Neural progenitor cell (in vitro differentiated cells): ENCODE measurements around the gene KDF1. TPM values are rescaled to one million over a fixed set of nuclear protein-coding genes. Genes with fewer than 3 reads are reported as not detected.

Experiments
- DNase-seq: peaks from one replicate; pipeline ENCODE4 v3.0.0-alpha.2; 2016; ENCODE audit warnings: low spot score
- H2AFZ ChIP-seq: fragments of 200-600 bp; sonication (generic); replicated peaks from 2 replicates; pipeline ENCODE4 v1.6.1; 2016; ENCODE audit warnings: antibody characterized with exemption
- H3F3A ChIP-seq: fragments of 200-600 bp; sonication (generic); 2 replicates; pipeline ENCODE4 v1.6.1; 2016; ENCODE audit warnings: antibody characterized with exemption, low read depth
- H3K27ac ChIP-seq: fragments of 200-600 bp; sonication (generic); 2 replicates; pipeline ENCODE4 v1.5.1; 2016; ENCODE audit warnings: mild to moderate bottlenecking
- H3K27me3 ChIP-seq: fragments of 200-600 bp; sonication (generic); 2 replicates; pipeline ENCODE4 v1.6.1; 2016; ENCODE audit warnings: mild to moderate bottlenecking, moderate library complexity
- H3K36me3 ChIP-seq: fragments of 200-600 bp; sonication (generic); 2 replicates; pipeline ENCODE4 v1.5.1; 2016
- H3K4me1 ChIP-seq: fragments of 200-600 bp; sonication (generic); 2 replicates; pipeline ENCODE4 v1.6.1; 2016; ENCODE audit warnings: mixed run types
- H3K4me2 ChIP-seq: fragments of 200-600 bp; sonication (generic); 2 replicates; pipeline ENCODE4 v1.6.1; 2016
- H3K4me3 ChIP-seq: fragments of 200-600 bp; sonication (generic); 2 replicates; pipeline ENCODE4 v1.5.1; 2016
- H3K79me2 ChIP-seq: fragments of 200-600 bp; sonication (generic); 2 replicates; pipeline ENCODE4 v1.6.1; 2016; ENCODE audit warnings: low read depth
- H3K9ac ChIP-seq: fragments of 200-600 bp; sonication (generic); 2 replicates; pipeline ENCODE4 v1.6.1; 2016
- H3K9me3 ChIP-seq: fragments of 200-600 bp; sonication (generic); 2 replicates; pipeline ENCODE4 v1.5.1; 2016; ENCODE audit warnings: low read depth
- H4K20me1 ChIP-seq: fragments of 200-600 bp; sonication (generic); 2 replicates; pipeline ENCODE4 v1.6.1; 2016; ENCODE audit warnings: low read depth
- H3K27ac Mint-ChIP-seq: 3 replicates; pipeline ENCODE4 v1.8.0; 2021; ENCODE audit warnings: mixed read lengths
- H3K27me3 Mint-ChIP-seq: 2 replicates; pipeline ENCODE4 v1.8.0; 2022; ENCODE audit warnings: low read depth, mild to moderate bottlenecking, inconsistent platforms, moderate library complexity, mixed read lengths; ENCODE audit not compliant: insufficient read depth
- H3K36me3 Mint-ChIP-seq: 3 replicates; pipeline ENCODE4 v1.8.0; 2021; ENCODE audit warnings: mixed read lengths
- H3K4me1 Mint-ChIP-seq: 3 replicates; pipeline ENCODE4 v1.8.0; 2021; ENCODE audit warnings: mixed read lengths
- H3K4me3 Mint-ChIP-seq: 3 replicates; pipeline ENCODE4 v1.8.0; 2021; ENCODE audit warnings: mild to moderate bottlenecking, moderate library complexity, mixed read lengths
- H3K9me3 Mint-ChIP-seq: 3 replicates; pipeline ENCODE4 v1.8.0; 2020; ENCODE audit warnings: mixed read lengths
- CTCF ChIP-seq: fragments of 200-600 bp; sonication (generic); IDR thresholded peaks from 2 replicates; pipeline ENCODE4 v1.5.1; 2017; ENCODE audit warnings: antibody characterized with exemption, mild to moderate bottlenecking
- EZH2 ChIP-seq: fragments of 200-600 bp; sonication (generic); IDR thresholded peaks from 2 replicates; pipeline ENCODE4 v1.6.1; 2017; ENCODE audit warnings: antibody characterized with exemption, mild to moderate bottlenecking, moderate library complexity
- EZH2phosphoT487 ChIP-seq: fragments of 200-600 bp; sonication (generic); IDR thresholded peaks from 2 replicates; pipeline ENCODE4 v1.6.1; 2017; ENCODE audit warnings: antibody characterized with exemption
- total RNA-seq: library from RNA; depleted of rRNA; stranded (reverse); fragments of >200 nt; gene quantifications from 2 replicates; pipeline ENCODE4 v1.2.3, GENCODE V29; 2015; ENCODE audit warnings: low replicate concordance

The KDF1 gene
- total RNA-seq, 1 donor from 2014 or later: not detected

DNA sequence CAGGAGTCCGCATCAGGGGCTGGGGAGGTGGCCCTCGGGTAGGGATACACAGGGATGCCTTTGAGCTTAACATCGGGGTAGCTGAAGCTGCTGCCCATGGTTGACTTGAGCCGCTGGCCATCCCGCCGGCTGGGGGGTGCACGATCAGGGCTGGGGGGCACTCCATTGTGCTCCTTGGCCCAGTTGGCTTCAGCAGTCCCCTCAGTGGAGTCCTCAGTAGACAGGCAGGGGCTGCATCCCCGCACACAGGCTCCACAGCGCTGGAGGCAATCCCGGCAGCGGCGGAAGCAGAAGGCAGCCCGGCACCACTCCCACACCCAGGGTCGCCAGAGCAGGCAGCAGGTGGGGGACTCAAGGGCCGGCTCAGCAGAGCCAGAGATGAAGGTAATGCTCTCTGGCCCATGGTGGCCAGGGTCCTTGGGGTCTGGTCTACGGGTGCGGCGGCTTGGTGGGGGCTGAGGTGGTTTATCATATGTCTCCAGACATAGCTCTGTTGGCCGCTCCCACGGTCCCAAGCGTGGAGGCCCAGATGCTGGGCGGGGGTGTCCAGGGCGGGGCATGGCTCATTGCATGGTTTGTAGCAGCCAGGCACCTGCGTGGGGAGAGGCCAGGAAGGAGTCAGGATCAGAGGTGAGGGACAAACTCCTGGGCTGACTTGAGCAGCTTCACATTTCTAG is 8.3 kb downstream of the KDF1 start:
- no peaks in the 10 kb centered on the region for H3K9me3 ChIP-seq
- peaks cover 9% of the 10 kb centered on the region for H3F3A ChIP-seq
- no peak overlapping the region for H3K4me2 ChIP-seq
- H4K20me1 ChIP-seq: no peaks in the 10 kb centered on the region
- DNase-seq: no peak
- no peak overlapping the region for H2AFZ ChIP-seq
- no peak overlapping the region for H3K27ac ChIP-seq
- H3K36me3 ChIP-seq: no peaks in the 10 kb centered on the region
- no peak overlapping the region for H3K9ac ChIP-seq
- Mint-ChIP-seq H3K27me3 (peaks cover 6% of the 10 kb centered on the region), H3K4me3 (no peak overlapping the region), H3K36me3 (peaks cover 2% of the 10 kb centered on the region), H3K4me1 (peaks cover 4% of the 10 kb centered on the region), H3K27ac (no peak overlapping the region), H3K9me3 (no peaks in the 10 kb centered on the region)
- H3K79me2 ChIP-seq: no peaks in the 10 kb centered on the region
- no peak overlapping the region for H3K4me3 ChIP-seq
- no peaks in the 10 kb centered on the region for H3K4me1 ChIP-seq
- TF ChIP-seq EZH2 (no peak), CTCF (no peak)
- no peaks in the 10 kb centered on the region for H3K27me3 ChIP-seq

GRCh38 chr1:26951216-26951615 is 9.1 kb downstream of the KDF1 start:
- Mint-ChIP-seq H3K27ac (no peak overlapping the region), H3K4me3 (no peak overlapping the region), H3K4me1 (peaks cover 4% of the 10 kb centered on the region), H3K27me3 (peaks cover 6% of the 10 kb centered on the region), H3K9me3 (no peaks in the 10 kb centered on the region), H3K36me3 (peaks cover 6% of the 10 kb centered on the region)
- Histone ChIP-seq H3K27me3 (no peaks in the 10 kb centered on the region), H3K79me2 (no peaks in the 10 kb centered on the region), H3K4me1 (no peaks in the 10 kb centered on the region), H3K36me3 (no peaks in the 10 kb centered on the region), H3K9me3 (no peaks in the 10 kb centered on the region), H3K4me3 (no peak overlapping the region), H3F3A (peaks cover 9% of the 10 kb centered on the region), H3K4me2 (no peak overlapping the region), H4K20me1 (no peaks in the 10 kb centered on the region), H2AFZ (no peak overlapping the region), H3K27ac (no peak overlapping the region), H3K9ac (no peak overlapping the region)
- DNase-seq: no peak
- TF ChIP-seq EZH2 (no peak), EZH2phosphoT487 (no peak), CTCF (no peak)

- Histone ChIP-seq H3K4me1 (no peaks in the 10 kb centered on the region), H4K20me1 (no peaks in the 10 kb centered on the region), H3K79me2 (no peaks in the 10 kb centered on the region), H3K9ac (no peak overlapping the region), H3K4me3 (no peak overlapping the region), H3K4me2 (no peak overlapping the region), H3K27me3 (no peaks in the 10 kb centered on the region), H3K27ac (no peak overlapping the region), H3K36me3 (no peaks in the 10 kb centered on the region), H3K9me3 (no peaks in the 10 kb centered on the region), H3F3A (peaks cover 9% of the 10 kb centered on the region), H2AFZ (no peak overlapping the region)
- Mint-ChIP-seq H3K4me3 (no peak overlapping the region), H3K9me3 (no peaks in the 10 kb centered on the region), H3K36me3 (peaks cover 12% of the 10 kb centered on the region), H3K27ac (no peak overlapping the region), H3K4me1 (peaks cover 4% of the 10 kb centered on the region), H3K27me3 (peaks cover 2% of the 10 kb centered on the region)
- no peak for DNase-seq
- TF ChIP-seq EZH2 (no peak), CTCF (no peak), EZH2phosphoT487 (no peak)
Observed at GRCh38 chr1:26950602-26951001, 9.7 kb downstream of the KDF1 start.
